Measurements from ENCODE around the gene MAP2K7.
A peak's percentile ranks its signal among the peaks of the same experiment; 100 is the strongest.
"Not testable (repeated sequence)": the region's sequence is repeated elsewhere in the genome, so short reads cannot be mapped to it uniquely, and the experiment has no call there.

The MAP2K7 gene

GRCh38 chr19:7903244-7904073, at the start of gene MAP2K7:
Gene MAP2K7 (plus strand): TSS chr19:7903877. CDS start chr19:7903945, 68 bp downstream.
- DNase-seq (ENCODE audit: low read depth): peak; percentile 100

- DNase-seq (ENCODE audit: low read depth): no peak
These were observed 48.1 kb upstream of the MAP2K7 start for GRCh38 chr19:7855426-7856108.

- no peak for DNase-seq (ENCODE audit: low read depth)
These were observed 47.5 kb upstream of the MAP2K7 start for GRCh38 chr19:7856109-7856591.

GRCh38 chr19:7856679-7857663, 46.7 kb upstream of the MAP2K7 start:
- DNase-seq (ENCODE audit: low read depth): no peak

GRCh38 chr19:7857727-7858108, 46.0 kb upstream of the MAP2K7 start:
- no peak for DNase-seq (ENCODE audit: low read depth)

GRCh38 chr19:7858109-7858770, 45.4 kb upstream of the MAP2K7 start:
- no peak for DNase-seq (ENCODE audit: low read depth)

GRCh38 chr19:7859087-7859486, 44.6 kb upstream of the MAP2K7 start:
- not testable (repeated sequence) for DNase-seq (ENCODE audit: low read depth)

- DNase-seq (ENCODE audit: low read depth): no peak
These were observed 43.6 kb upstream of the MAP2K7 start for GRCh38 chr19:7859831-7860713.

GRCh38 chr19:7860714-7861618, 42.7 kb upstream of the MAP2K7 start:
- DNase-seq (ENCODE audit: low read depth): no peak

GRCh38 chr19:7861619-7862412, 41.9 kb upstream of the MAP2K7 start:
- DNase-seq (ENCODE audit: low read depth): no peak

GRCh38 chr19:7862413-7862951, 41.2 kb upstream of the MAP2K7 start:
- peak; percentile 39 for DNase-seq (ENCODE audit: low read depth)

- DNase-seq (ENCODE audit: low read depth): no peak
These were observed 40.3 kb upstream of the MAP2K7 start for GRCh38 chr19:7863157-7863970.

- no peak for DNase-seq (ENCODE audit: low read depth)
These were observed 39.5 kb upstream of the MAP2K7 start for GRCh38 chr19:7863971-7864689.

GRCh38 chr19:7864690-7865074, 39.0 kb upstream of the MAP2K7 start:
- DNase-seq (ENCODE audit: low read depth): no peak

GRCh38 chr19:7865262-7865911, 38.3 kb upstream of the MAP2K7 start:
- DNase-seq (ENCODE audit: low read depth): no peak

GRCh38 chr19:7866399-7867091, 37.1 kb upstream of the MAP2K7 start:
- no peak for DNase-seq (ENCODE audit: low read depth)

Measured in stimulated activated CD8-positive, alpha-beta memory T cell treated with anti-CD3 and anti-CD28 coated beads, Interleukin-15, amount 100 ng/mL, for 24 hours (primary cell).